ENCODE results near the gene OTULINL. TPM values are rescaled to one million over a fixed set of nuclear protein-coding genes. Genes with fewer than 3 reads are reported as not detected.

The OTULINL gene
- total RNA-seq, 4 donors from 2014 or later: 0.73 to 1.8 (median 0.96) TPM

- Histone ChIP-seq H3K27ac (no peak overlapping the region), H3K36me3 (no peaks in the 10 kb centered on the region), H3K4me1 (peaks cover 8 to 10% of the 10 kb centered on the region in 2 donors), H3K4me3 (no peak overlapping the region), H3K9me3 (no peaks in the 10 kb centered on the region), H3K27me3 (no peaks in the 10 kb centered on the region)
- DNase-seq: no peak
- no peak for TF ChIP-seq CTCF (IDR thresholded peaks at IDR 0.05 in 4 of 5, conservative IDR thresholded peaks at IDR 0.05 in 1 of 5)
- no peak for TF ChIP-seq POLR2A (IDR thresholded peaks at IDR 0.05)
- ATAC-seq: no peak
- intact Hi-C loops (cut with DNase I; ENCODE audit: low total_unique reads) (loop anchor here (10.0 kb wide), 1 partner anchor 515 kb away; the partner anchor contains the start of gene TRIO), in situ Hi-C loops (cut with MboI; ENCODE audit: low sequenced_read_pairs in 4 of 4) (loop anchor here in 1 of 4 donors (25.0 kb wide), 1 partner anchor 548 kb away; no protein-coding TSS in a partner anchor)
These were observed 78.4 kb downstream of the OTULINL start for GRCh38 chr5:14659821-14660607.

- Histone ChIP-seq H3K4me1 (peaks cover 15 to 18% of the 10 kb centered on the region in 2 donors), H3K4me3 (no peak overlapping the region), H3K36me3 (no peaks in the 10 kb centered on the region), H3K27ac (no peak overlapping the region), H3K27me3 (no peaks in the 10 kb centered on the region), H3K9me3 (no peaks in the 10 kb centered on the region)
- in situ Hi-C loops (cut with MboI; ENCODE audit: low sequenced_read_pairs in 4 of 4): loop anchor here in 1 of 4 donors (25.0 kb wide), 1 partner anchor 549 kb away; no protein-coding TSS in a partner anchor
- intact Hi-C loops (cut with DNase I; ENCODE audit: low total_unique reads): loop anchor here (10.0 kb wide), 1 partner anchor 516 kb away; the partner anchor contains the start of gene TRIO
- TF ChIP-seq CTCF (IDR thresholded peaks at IDR 0.05 in 4 of 5, conservative IDR thresholded peaks at IDR 0.05 in 1 of 5) (no peak), POLR2A (IDR thresholded peaks at IDR 0.05) (no peak)
- ATAC-seq: no peak
- no peak for DNase-seq
These were observed 79.2 kb downstream of the OTULINL start for GRCh38 chr5:14660833-14661232.

Other genes with a start within 250 kb of the OTULINL start
- gene OTULIN, start 82.9 kb downstream of the OTULINL start, total RNA-seq: 10 to 100 TPM; 15.1 to 28.3 (median 20.2) TPM